Myocyte (in vitro differentiated cells): Measurements from ENCODE around the gene NPW. TPM values are rescaled to one million over a fixed set of nuclear protein-coding genes. Genes with fewer than 3 reads are reported as not detected.

ENCODE experiments used
- DNase-seq: peaks from one replicate; pipeline ENCODE4 v3.0.0-alpha.2; 2012; ENCODE audit warnings: low read depth
- total RNA-seq: library from RNA; depleted of rRNA; stranded (reverse); fragments of >200 nt; gene quantifications from 2 replicates; pipeline ENCODE4 v1.2.3, GENCODE V29; 2014

NPW gene
- total RNA-seq, 1 donor from 2014 or later, result 0.29 TPM

GRCh38 chr16:2034696-2035430 is 15.3 kb downstream of the NPW start:
- no peak for DNase-seq

DNA sequence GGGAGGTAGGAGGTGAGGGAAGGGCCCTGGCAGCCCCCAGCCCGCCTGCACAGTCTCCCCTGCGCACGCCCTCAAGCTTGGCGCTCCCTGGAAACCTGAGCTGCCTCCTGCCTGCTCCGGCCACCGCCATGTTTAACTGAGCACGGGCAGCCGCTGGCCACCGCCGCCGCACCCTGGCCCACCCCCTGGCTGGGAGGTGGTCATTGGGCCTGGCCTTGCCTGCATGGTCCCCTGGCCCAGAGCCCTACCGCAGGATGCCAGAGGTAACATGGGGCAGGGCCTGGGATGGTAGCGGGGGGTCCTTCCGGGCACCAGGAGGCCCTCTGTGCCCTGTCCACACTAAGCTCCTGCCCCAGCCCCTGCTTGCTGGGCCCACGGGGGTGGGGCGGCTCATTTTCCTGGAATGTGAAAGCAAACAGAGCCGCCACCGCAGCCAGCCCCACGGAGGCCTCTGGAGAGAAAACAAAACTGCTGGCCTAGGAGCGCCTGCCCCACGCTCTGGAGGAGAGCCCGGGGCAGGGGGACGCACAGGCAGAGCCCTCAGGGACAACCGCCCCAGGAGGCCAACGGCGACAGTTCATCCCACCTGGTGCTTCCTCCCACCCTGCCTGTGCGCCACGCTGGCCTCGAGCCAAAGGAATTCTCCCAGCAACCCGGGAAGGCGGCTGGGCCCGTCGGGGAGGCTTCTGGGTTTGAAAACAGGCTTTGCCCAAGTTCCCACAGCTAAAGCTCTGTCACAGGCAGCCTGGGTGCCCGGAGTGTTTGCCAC is 16.0 kb downstream of the NPW start:
- DNase-seq, result peak; percentile 78

DNA sequence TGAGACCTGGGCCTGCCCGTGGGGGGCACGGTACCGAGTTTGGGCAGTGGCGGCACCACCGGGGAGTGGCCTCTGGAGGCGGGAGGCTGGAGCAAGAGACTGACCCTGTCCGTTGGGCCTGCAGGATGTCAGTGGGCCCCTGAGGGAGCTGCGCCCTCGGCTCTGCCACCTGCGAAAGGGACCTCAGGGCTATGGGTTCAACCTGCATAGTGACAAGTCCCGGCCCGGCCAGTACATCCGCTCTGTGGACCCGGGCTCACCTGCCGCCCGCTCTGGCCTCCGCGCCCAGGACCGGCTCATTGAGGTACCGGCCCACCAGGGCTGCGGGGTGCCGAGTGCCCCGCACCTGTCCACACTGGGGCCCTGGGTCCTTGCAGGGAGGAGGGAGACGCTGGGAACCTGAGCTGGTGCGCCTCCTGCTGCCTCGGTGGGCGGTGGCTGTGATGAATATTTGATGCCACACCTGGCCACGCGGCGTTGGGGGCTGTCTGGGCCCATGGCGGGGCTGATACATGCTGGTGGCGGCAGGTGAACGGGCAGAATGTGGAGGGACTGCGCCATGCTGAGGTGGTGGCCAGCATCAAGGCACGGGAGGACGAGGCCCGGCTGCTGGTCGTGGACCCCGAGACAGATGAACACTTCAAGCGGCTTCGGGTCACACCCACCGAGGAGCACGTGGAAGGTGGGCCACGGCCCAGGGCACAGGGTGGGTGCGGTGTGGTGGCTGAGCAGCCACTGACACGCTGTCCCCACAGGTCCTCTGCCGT is 16.8 kb downstream of the NPW start:
- no peak for DNase-seq

DNA sequence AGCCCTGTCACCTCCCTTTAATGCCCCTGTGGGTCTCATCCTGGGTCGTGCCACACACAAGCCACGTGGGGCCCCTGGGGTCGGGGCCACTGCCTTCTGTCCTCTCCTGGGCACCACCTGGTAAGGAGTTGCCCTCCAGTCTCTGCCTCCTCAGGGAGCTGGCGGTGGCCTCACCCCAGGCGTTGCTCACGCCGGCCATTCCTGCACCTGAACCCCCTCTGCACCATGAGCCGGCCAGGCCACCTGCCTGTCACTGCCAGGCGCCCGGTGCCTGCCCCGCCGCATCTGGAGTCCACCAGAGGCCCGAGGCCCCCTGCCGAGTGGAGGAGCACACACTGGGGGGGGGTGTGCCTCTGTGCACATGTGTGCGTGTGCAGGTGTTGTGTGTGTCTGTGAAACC is 17.5 kb downstream of the NPW start:
- no peak for DNase-seq

GRCh38 chr16:2037647-2038381 is 18.2 kb downstream of the NPW start:
- no peak for DNase-seq

DNA sequence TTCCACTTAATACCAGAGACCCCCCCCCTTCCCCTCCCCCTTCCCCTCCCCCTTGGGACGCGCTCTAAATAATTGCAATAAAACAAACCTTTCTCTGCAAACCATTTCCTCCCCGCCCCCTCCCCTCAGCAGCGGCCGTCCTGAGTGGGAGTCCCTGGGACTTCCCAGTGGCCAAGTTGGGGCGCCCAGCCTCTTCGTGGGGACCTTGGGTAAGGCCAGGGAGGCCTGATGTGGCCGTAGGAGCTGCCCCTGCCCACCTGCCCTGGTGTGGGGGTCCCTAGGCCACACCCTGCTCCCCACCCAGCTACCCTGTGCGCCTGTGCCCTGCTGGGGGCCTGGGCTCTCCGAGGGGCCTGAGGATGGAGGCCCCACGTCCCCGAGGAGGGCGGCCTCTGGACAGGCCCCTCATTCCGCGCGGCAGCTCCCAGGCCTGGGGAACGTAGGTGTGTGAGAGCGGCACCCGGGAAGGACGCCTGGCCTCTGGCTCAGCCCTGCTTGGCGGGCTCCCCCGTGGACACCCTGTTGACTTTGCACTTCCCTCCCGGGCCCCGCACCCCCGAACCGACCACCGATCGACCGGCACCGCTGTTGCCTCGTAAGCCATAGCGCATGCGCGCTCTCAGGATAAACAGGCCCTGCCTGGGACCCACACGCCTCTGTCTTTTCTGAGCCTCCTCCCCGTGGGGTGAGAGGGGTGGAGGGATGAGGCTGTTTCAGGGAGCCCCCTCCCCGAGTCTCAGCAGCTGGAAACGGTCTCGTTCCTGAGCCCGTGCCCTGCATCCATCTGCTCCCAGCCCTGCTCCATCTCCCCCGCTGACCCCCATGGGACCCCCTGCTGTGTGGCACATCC is 19.0 kb downstream of the NPW start:
- DNase-seq, result no peak

DNA sequence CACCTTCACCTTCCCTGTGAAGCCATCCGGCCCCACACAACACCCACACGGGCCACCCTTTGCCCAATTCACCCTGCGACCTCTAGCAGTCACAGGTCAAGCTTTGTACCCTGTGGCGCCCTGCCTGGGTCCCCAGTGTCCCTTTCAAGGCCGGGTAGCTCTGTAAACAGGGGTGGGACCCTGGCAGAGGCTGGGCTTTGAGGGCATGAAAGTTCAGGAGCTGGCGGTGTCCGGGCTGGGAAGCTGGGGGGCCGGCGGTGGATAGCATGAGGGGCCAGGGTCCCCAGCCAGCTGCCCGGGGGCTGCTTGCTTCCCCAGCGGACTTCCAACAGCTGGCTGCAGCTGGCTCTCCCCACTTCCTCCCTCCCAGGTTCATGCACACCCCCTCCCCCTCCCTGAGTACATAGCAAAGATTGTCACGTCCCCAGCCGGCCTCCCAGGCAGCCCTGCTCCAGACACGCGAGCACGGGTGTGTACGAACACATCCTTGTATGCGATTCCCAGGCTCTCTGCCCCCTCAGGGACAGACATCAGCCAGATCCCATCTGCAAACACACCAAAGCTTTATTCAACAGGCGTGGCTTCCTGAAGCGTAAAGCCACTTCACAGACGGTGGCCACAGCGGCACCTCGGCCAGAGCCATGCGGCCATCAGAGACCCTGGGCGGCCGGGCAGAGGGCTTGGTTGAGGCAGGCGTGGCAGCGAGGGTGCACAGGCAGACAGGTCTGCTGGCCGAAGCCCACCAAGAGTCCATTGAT is 19.9 kb downstream of the NPW start:
- DNase-seq, result peak; percentile 67

- no peak for DNase-seq
These were observed 20.6 kb downstream of the NPW start for GRCh38 chr16:2040041-2040786.

DNA sequence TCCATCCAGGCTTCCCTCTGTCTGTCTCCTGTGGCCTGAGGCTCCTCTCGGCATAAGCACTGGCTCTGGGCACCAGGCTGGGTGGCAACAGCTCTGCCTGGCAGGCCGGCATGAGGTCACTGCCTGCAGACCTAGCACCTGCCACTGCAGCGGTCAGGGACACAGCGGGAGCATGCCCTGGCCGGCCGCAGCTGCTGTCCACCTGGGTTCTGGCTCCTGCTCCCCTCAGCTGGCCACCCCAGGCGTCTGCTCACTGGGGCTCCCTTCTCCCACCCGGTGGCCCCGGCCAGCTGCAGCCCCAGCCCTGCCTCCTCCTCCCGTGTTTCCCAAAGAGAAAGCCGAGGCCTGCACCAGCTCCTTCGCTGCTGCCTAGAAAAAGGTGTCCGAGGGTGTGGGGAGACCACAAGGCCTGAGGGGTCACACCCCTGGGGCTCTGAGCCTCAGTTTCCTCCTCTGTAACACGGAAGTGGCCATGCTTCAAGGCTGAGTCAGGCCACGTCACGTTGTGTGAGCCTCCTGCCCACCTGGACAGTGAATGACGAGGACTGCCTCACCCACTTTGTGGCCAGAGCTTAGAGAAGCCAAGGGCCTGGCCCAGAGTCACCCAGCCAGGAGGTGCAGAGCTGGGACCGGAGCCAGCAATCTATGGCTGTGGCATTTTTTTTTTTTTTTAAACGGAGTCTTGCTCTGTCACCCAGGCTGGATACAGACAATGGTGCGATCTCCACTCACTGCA is 21.4 kb downstream of the NPW start:
- peak; percentile 94 for DNase-seq

GRCh38 chr16:2042171-2042985 is 22.8 kb downstream of the NPW start:
- DNase-seq, result peak; percentile 83

GRCh38 chr16:2042986-2043666 is 23.5 kb downstream of the NPW start:
- no peak for DNase-seq

GRCh38 chr16:2043667-2044451 is 24.3 kb downstream of the NPW start:
- DNase-seq, result peak; percentile 68

DNA sequence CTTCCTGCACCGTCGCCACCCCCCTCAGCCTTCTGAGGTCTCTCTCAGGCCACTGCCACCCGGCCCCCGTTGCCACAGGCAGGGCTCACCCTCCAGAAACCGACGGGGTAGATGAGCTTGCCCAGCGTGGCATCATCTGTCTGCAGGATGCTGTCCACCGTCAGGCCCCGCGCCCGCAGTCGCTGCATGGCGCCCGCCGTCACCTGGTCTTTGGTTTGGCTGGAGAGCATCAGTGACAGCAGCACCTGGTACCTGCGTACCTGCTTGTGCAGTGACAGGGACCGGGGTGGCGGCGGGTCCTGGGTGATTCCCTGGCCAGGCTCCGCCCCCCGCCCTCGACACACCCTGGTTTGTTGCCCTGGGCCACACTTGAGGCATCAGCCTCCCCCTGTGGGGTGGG is 25.0 kb downstream of the NPW start:
- DNase-seq, result no peak

GRCh38 chr16:2045965-2046892 is 26.6 kb downstream of the NPW start:
- DNase-seq, result no peak

DNA sequence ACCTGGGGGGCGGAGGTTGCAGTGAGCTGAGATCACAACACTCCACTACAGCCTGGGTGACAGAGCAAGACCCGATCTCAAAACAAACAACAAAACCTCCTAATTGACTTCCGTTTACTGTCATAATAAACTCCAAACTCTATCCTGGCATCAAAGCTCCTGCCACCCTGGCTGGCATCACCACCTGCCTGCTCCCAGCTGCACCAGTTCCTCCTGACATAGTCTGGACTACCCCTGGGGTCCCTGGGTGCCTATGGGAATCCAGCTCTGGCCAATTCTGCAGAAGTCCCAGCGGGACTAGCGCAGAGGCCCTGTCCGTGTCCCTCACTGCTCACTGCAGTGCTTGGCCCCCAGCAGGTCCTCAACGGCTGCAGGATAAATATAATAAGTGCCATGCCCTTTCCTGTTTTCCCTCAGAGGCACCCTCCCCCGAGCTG is 27.3 kb downstream of the NPW start:
- no peak for DNase-seq
